Choroid plexus epithelial cell (primary cell): ENCODE results near the gene IL22RA2.

Experiments
- DNase-seq: peaks from one replicate; pipeline ENCODE4 v3.0.0-alpha.2; 2010; ENCODE audit warnings: low read depth
- H3K4me3 ChIP-seq: 2 replicates; pipeline ENCODE4 v1.5.1; 2011; ENCODE audit warnings: low read depth, mild to moderate bottlenecking, control low read depth, low read length, moderate library complexity
- TF ChIP-seq, protein P1 (sequence below): conservative IDR thresholded peaks from 2 replicates; pipeline ENCODE4 v1.5.1; 2011; ENCODE audit warnings: low read depth, mild to moderate bottlenecking, control low read depth, inconsistent platforms, low read length, moderate library complexity

IL22RA2 gene

DNA sequence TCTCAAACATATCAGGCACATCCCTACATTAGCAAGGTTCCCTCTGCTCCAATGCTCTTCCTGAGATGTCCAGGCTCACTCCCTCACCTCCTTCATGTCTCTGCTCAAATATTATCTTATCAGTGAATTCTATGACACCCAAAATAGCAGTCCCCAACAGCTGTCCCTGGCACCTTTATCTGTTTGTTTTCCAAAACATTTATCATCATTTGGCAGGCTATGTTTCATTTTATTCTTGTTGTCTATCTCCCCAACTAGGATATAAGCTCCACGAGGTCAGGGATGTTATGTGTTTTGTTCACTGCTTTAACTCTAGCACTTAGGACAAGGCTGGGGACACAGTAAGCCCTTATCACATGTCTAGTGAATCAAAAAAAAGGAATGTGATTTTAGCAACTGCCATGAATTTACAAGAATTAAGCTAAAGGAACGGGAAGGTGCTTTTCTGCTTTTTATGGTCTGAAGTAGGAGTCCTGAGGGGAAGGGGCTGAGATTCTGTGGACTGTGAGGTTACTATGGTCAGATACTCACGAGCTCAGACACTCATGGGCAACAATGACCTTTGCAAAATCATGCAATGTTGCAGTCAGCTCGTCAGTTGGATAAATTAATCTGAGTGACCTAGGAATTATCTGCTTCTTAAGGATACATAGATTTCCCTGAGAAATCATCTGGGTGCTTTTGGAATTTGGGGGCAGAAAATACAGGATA is 1.9 kb upstream of the IL22RA2 start:
- H3K4me3 ChIP-seq = no peak overlapping the region
- TF ChIP-seq, protein P1, sequence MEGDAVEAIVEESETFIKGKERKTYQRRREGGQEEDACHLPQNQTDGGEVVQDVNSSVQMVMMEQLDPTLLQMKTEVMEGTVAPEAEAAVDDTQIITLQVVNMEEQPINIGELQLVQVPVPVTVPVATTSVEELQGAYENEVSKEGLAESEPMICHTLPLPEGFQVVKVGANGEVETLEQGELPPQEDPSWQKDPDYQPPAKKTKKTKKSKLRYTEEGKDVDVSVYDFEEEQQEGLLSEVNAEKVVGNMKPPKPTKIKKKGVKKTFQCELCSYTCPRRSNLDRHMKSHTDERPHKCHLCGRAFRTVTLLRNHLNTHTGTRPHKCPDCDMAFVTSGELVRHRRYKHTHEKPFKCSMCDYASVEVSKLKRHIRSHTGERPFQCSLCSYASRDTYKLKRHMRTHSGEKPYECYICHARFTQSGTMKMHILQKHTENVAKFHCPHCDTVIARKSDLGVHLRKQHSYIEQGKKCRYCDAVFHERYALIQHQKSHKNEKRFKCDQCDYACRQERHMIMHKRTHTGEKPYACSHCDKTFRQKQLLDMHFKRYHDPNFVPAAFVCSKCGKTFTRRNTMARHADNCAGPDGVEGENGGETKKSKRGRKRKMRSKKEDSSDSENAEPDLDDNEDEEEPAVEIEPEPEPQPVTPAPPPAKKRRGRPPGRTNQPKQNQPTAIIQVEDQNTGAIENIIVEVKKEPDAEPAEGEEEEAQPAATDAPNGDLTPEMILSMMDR = no peak
- no peak for DNase-seq

DNA sequence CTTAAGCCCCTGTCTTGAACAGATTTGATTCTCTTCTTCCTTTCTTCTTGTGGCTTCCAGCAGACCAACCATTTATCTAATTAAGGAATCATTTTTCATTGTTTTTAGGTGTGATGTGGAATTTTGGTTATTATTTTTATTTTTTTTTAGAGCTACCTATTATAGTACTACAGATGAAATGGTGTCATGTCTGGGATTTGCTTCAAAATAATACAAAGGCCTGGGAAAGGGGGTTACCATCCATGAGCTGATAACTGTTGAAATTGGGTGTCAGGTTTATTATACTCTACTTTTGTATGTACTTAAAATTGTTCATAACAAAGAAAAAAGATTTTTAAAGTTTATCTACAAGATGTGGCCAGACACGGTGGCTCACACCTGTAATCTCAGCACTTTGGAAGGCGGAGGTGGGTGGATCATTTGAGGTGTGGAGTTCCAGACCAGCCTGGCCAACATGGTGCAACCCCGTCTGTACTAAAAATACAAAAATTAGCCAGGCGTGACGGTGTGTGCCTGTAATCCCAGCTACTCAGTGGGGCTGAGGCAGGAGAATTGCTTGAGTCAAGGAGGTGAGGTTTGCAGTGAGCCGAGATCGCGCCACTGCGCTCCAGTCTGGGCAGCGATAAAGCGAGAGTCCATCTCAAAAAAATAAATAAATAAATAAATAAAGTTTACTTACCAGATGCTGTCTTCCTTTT is 561 bp downstream of the IL22RA2 start:
- no peak for DNase-seq
- no peak overlapping the region for H3K4me3 ChIP-seq
- TF ChIP-seq, protein P1 = no peak

DNA sequence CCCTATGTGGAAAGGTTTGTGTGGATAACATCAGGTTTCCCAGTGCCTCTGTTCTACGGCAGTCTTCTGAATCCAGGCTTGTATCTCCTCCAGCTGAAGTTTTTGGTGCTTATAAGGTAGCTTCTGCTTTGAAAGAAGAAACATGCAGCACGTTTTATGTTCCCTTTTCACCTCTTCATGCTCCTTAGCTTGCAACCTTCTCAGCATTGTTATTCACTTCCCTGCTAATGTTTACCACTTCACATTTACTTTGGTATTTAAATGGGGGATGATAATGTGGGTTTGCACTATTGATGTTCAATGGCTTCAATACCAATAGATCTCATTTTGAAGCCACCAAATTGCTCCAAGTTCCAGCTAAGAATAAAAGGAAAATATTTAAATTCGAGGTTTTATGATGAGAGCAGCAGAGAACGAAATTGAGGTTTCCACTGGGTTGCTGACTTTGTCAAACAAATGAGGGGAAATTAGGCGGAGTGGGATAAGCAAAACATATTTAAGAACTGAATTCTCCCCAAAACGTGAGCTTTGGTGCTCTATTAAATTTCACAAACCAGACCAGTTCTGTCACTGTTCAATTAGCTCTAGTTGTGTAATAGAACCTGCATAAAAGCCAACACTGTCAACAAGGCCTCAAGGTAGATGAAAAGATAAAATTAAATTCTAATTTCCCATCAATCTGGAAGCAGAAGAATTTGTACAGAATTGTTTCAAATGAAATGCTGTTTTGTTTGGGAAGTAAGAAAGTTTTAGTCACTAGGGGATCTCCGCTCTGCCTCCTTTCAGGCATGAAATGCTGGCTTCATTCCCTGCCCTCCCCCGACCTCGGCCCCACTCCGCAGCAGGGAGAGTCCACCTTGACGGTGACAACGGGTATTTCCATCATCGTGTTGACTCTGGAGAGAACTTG is 1.4 kb downstream of the IL22RA2 start:
- no peak for DNase-seq
- TF ChIP-seq, protein P1 = no peak
- no peak overlapping the region for H3K4me3 ChIP-seq

DNA sequence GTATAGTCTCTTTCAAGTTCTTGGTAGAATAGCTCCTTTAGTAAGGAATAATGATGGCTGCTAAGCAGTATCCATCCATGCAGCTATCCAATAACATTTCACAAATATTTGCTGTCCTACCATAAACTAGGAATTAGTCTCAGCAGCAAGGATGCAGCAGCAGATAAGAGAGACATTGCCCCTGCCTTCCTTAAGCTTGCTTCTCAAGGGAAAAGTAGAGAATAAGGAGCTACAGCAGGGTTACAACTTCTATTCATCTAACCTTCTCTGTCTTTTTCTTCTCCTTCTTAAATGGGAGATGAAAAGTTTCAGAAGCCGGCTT is 2.4 kb downstream of the IL22RA2 start:
- TF ChIP-seq, protein P1 = no peak
- DNase-seq = no peak
- no peak overlapping the region for H3K4me3 ChIP-seq

DNA sequence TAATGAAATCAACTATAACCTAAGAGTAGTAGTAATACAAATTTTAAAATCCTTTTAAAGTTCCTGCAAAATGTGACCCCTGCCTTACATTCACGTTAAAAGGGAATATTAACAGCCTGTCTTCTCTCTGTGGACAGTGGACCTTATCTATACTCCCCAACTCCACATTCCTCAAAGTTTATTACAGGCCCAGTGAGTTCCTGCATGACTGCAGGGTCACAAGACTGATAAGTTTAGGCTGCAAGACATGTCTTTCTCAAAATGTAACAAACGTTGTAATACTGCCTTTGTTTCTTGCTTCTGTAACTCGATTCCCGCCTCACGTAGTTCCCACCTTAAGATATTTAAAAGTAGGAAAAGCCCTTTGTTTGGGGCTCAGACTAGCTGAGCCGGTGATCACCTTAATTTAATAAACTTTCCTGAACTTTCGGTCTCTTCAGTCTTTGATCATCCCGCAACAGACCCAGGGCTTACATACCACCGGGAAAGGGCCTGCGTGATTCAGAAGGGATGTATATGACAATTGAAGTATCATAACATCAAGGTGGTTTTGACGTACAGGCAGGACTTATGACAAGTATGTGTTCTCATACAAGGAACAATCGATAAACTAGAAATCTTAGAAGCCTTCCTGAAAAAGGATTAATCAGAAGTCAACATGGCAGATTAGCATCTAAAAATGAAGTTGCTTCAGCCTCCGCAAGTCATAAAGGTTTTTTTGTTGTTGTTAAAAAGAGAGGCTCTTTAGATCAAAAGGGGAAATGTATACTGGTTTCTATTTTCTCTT is 3.0 kb downstream of the IL22RA2 start:
- no peak for DNase-seq
- H3K4me3 ChIP-seq = no peak overlapping the region
- TF ChIP-seq, protein P1 = no peak

DNA sequence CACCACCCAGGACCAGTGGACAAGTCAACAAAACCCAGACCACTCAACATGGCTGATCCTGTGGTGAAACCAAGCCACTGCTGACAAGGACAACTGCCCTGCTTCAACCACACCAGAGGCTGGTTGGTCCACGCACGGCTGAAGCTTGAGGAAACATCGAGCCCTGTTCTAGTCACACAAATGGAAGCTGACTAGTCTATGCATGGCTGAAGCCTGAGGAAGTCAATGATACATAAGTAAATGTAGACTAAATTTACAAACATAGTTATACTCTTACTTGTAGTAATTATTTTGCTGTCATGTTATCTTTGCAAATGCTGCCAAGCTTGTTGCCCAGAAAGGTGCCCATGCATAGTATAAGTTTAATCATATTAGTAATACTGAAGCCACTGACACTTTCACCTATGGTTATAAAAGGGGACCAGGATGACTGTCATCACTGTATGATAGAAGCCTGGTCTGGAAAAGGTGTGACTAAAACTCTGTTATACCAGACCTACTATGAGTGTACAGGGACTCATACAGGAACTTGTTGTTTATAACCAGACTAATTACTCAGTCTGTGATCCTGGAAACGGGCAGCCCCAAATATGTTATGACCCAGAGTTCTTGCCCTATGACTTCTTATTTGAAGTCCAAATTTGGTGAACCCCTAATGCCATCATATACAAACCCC is 5.6 kb downstream of the IL22RA2 start:
- TF ChIP-seq, protein P1 = no peak
- DNase-seq = no peak
- H3K4me3 ChIP-seq = no peak overlapping the region
